ENCODE results near the gene AFF3.

AFF3 gene

GRCh38 chr2:99641999-99642398 is 500.4 kb downstream of the AFF3 start:
- TF ChIP-seq CTCF (IDR thresholded peaks at IDR 0.05; ENCODE audit: low read depth, low read length) = no peak
- no peaks in the 10 kb centered on the region for H3K36me3 ChIP-seq
- no peaks in the 10 kb centered on the region for H3K9me3 ChIP-seq

GRCh38 chr2:99640635-99641151 is 501.7 kb downstream of the AFF3 start:
- DNase-seq = peak; percentile 43
- TF ChIP-seq CTCF (IDR thresholded peaks at IDR 0.05; ENCODE audit: low read depth, low read length) = no peak
- no peak overlapping the region for H3K4me3 ChIP-seq (ENCODE audit: low read depth, low read length)
- H3K4me1 ChIP-seq = peaks cover 36% of the 10 kb centered on the region
- H3K9me3 ChIP-seq = no peaks in the 10 kb centered on the region
- H3K27me3 ChIP-seq = no peaks in the 10 kb centered on the region
- H3K36me3 ChIP-seq = no peaks in the 10 kb centered on the region

More at GRCh38 chr2:99641999-99642398, 500.4 kb downstream of the AFF3 start:
- DNase-seq = peak; percentile 49
- Histone ChIP-seq H3K4me3 (ENCODE audit: low read depth, low read length) (no peak overlapping the region), H3K27me3 (no peaks in the 10 kb centered on the region), H3K4me1 (peaks cover 23% of the 10 kb centered on the region)

- Histone ChIP-seq H3K4me3 (ENCODE audit: low read depth, low read length) (no peak overlapping the region), H3K27me3 (no peaks in the 10 kb centered on the region), H3K4me1 (peaks cover 32% of the 10 kb centered on the region), H3K9me3 (no peaks in the 10 kb centered on the region), H3K36me3 (no peaks in the 10 kb centered on the region)
- no peak for TF ChIP-seq CTCF (IDR thresholded peaks at IDR 0.05; ENCODE audit: low read depth, low read length)
- no peak for DNase-seq
These were observed 503.6 kb downstream of the AFF3 start for GRCh38 chr2:99638791-99639190.

- Histone ChIP-seq H3K27me3 (no peaks in the 10 kb centered on the region), H3K4me1 (peaks cover 27% of the 10 kb centered on the region), H3K36me3 (no peaks in the 10 kb centered on the region), H3K9me3 (no peaks in the 10 kb centered on the region), H3K4me3 (ENCODE audit: low read depth, low read length) (no peak overlapping the region)
- TF ChIP-seq CTCF (IDR thresholded peaks at IDR 0.05; ENCODE audit: low read depth, low read length) = no peak
- DNase-seq = no peak
These were observed 505.2 kb downstream of the AFF3 start for GRCh38 chr2:99637159-99637697.

- Histone ChIP-seq H3K4me1 (peaks cover 23% of the 10 kb centered on the region), H3K27me3 (no peaks in the 10 kb centered on the region), H3K4me3 (ENCODE audit: low read depth, low read length) (no peak overlapping the region), H3K9me3 (no peaks in the 10 kb centered on the region), H3K36me3 (no peaks in the 10 kb centered on the region)
- TF ChIP-seq CTCF (IDR thresholded peaks at IDR 0.05; ENCODE audit: low read depth, low read length) = no peak
- peak; percentile 73 for DNase-seq
These were observed 506.0 kb downstream of the AFF3 start for GRCh38 chr2:99636144-99637034.

GRCh38 chr2:99635710-99636109 is 506.7 kb downstream of the AFF3 start:
- peaks cover 18% of the 10 kb centered on the region for H3K4me1 ChIP-seq
- no peak overlapping the region for H3K4me3 ChIP-seq (ENCODE audit: low read depth, low read length)
- H3K36me3 ChIP-seq = no peaks in the 10 kb centered on the region
- H3K27me3 ChIP-seq = no peaks in the 10 kb centered on the region
- no peak for TF ChIP-seq CTCF (IDR thresholded peaks at IDR 0.05; ENCODE audit: low read depth, low read length)
- DNase-seq = no peak
- H3K9me3 ChIP-seq = no peaks in the 10 kb centered on the region
